H1 (cell line): ENCODE measurements around the gene SAMD7.

Experiments used
- CEBPB ChIP-seq: IDR thresholded peaks from 2 replicates; pipeline ENCODE4 v1.6.1; 2012; ENCODE audit warnings: low read depth, low read length
- GABPA ChIP-seq: IDR thresholded peaks from 2 replicates; pipeline ENCODE4 v1.6.1; 2011; ENCODE audit warnings: mild to moderate bottlenecking, low read length, moderate library complexity, borderline replicate concordance; ENCODE audit not compliant: insufficient read depth
- RFX5 ChIP-seq: IDR thresholded peaks from 2 replicates; pipeline ENCODE4 v1.6.1; 2011; ENCODE audit warnings: low read depth, low read length, improper control_type of control experiment, borderline replicate concordance
- TF ChIP-seq, protein P1 (sequence below), 3 experiments: IDR thresholded peaks; 1 replicate in 2 of 3; 2 replicates in 1 of 3; pipeline versions ENCODE4 v1.5.1 to v1.6.1; 2011; ENCODE audit warnings: low read length in 3 of 3, mild to moderate bottlenecking in 3 of 3, inconsistent platforms in 2 of 3, low read depth in 1 of 3, moderate library complexity in 1 of 3; ENCODE audit not compliant: insufficient read depth in 1 of 3; ENCODE audit errors: control extremely low read depth in 1 of 3

DNA sequence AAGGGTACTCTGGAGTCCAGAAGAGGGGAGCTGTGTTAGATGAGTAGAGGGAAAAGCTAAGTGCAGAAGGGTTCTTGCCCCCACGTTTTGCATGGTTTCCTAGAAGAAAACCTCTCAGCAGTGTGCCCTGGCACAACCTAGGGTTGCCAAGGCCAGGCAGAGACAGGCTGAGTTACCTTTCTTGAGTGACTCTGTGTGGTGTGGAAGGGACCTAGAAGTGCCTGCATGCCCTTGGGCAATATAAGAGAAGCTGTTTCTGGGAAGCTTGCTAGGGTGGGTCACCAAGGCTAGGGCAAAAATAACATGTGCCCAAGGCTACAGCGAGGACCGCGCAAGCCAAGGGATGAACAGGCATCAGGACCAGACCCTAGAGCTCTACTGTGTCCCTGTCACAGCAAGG is 3.4 kb upstream of the SAMD7 start:
- no peak for TF ChIP-seq GABPA
- TF ChIP-seq, protein P1, sequence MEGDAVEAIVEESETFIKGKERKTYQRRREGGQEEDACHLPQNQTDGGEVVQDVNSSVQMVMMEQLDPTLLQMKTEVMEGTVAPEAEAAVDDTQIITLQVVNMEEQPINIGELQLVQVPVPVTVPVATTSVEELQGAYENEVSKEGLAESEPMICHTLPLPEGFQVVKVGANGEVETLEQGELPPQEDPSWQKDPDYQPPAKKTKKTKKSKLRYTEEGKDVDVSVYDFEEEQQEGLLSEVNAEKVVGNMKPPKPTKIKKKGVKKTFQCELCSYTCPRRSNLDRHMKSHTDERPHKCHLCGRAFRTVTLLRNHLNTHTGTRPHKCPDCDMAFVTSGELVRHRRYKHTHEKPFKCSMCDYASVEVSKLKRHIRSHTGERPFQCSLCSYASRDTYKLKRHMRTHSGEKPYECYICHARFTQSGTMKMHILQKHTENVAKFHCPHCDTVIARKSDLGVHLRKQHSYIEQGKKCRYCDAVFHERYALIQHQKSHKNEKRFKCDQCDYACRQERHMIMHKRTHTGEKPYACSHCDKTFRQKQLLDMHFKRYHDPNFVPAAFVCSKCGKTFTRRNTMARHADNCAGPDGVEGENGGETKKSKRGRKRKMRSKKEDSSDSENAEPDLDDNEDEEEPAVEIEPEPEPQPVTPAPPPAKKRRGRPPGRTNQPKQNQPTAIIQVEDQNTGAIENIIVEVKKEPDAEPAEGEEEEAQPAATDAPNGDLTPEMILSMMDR (IDR thresholded peaks at IDR 0.05; ENCODE audit: control extremely low read depth in 1 of 3, insufficient read depth in 1 of 3, low read depth in 1 of 3, low read length in 3 of 3): no peak
- TF ChIP-seq RFX5: no peak
- TF ChIP-seq CEBPB: no peak
